IPS-20b (cell line): ENCODE results near the gene H6PD.

Experiments used
- H3K27ac ChIP-seq: one replicate; pipeline ENCODE4 v1.5.1; 2013; ENCODE audit warnings: low read length
- H3K27me3 ChIP-seq: 2 replicates; pipeline ENCODE4 v1.6.1; 2013; ENCODE audit warnings: mild to moderate bottlenecking, low read length, inconsistent platforms; ENCODE audit not compliant: insufficient read depth
- H3K36me3 ChIP-seq: 2 replicates; pipeline ENCODE4 v1.6.1; 2013; ENCODE audit warnings: low read depth, mild to moderate bottlenecking, inconsistent platforms, low read length, moderate library complexity; ENCODE audit not compliant: insufficient read depth
- H3K4me1 ChIP-seq: 2 replicates; pipeline ENCODE4 v1.6.1; 2013; ENCODE audit warnings: mild to moderate bottlenecking, control low read depth, inconsistent platforms, low read length, moderate library complexity; ENCODE audit not compliant: insufficient read depth
- H3K4me3 ChIP-seq: 2 replicates; pipeline ENCODE4 v1.5.1; 2013; ENCODE audit warnings: mild to moderate bottlenecking, low read length, inconsistent platforms
- H3K9ac ChIP-seq: 2 replicates; pipeline ENCODE4 v1.6.1; 2013; ENCODE audit warnings: low read depth, mild to moderate bottlenecking, inconsistent platforms, low read length, moderate library complexity
- H3K9me3 ChIP-seq: 2 replicates; pipeline ENCODE4 v1.6.1; 2013; ENCODE audit warnings: mild to moderate bottlenecking, low read depth, low read length, inconsistent platforms; ENCODE audit not compliant: insufficient read depth

The H6PD gene

GRCh38 chr1:9309080-9309479 is 74.5 kb downstream of the H6PD start:
- Histone ChIP-seq H3K27me3 (no peaks in the 10 kb centered on the region), H3K27ac (no peak overlapping the region), H3K9ac (no peak overlapping the region), H3K4me3 (no peak overlapping the region), H3K4me1 (no peaks in the 10 kb centered on the region), H3K36me3 (no peaks in the 10 kb centered on the region), H3K9me3 (no peaks in the 10 kb centered on the region)

- no peak overlapping the region for H3K9ac ChIP-seq
- no peak overlapping the region for H3K4me3 ChIP-seq
- no peaks in the 10 kb centered on the region for H3K27me3 ChIP-seq
- H3K27ac ChIP-seq, result no peak overlapping the region
- H3K36me3 ChIP-seq, result no peaks in the 10 kb centered on the region
- no peaks in the 10 kb centered on the region for H3K9me3 ChIP-seq
- no peaks in the 10 kb centered on the region for H3K4me1 ChIP-seq
Measured at GRCh38 chr1:9309991-9310390, 75.4 kb downstream of the H6PD start.

GRCh38 chr1:9311029-9311428 is 76.5 kb downstream of the H6PD start:
- Histone ChIP-seq H3K4me3 (no peak overlapping the region), H3K27me3 (no peaks in the 10 kb centered on the region), H3K4me1 (no peaks in the 10 kb centered on the region), H3K36me3 (no peaks in the 10 kb centered on the region), H3K9ac (no peak overlapping the region), H3K9me3 (no peaks in the 10 kb centered on the region), H3K27ac (no peak overlapping the region)

GRCh38 chr1:9311479-9311878 is 76.9 kb downstream of the H6PD start:
- no peaks in the 10 kb centered on the region for H3K36me3 ChIP-seq
- no peak overlapping the region for H3K4me3 ChIP-seq
- no peaks in the 10 kb centered on the region for H3K9me3 ChIP-seq
- H3K9ac ChIP-seq, result no peak overlapping the region
- no peak overlapping the region for H3K27ac ChIP-seq
- no peaks in the 10 kb centered on the region for H3K27me3 ChIP-seq
- no peaks in the 10 kb centered on the region for H3K4me1 ChIP-seq

- Histone ChIP-seq H3K9me3 (no peaks in the 10 kb centered on the region), H3K36me3 (no peaks in the 10 kb centered on the region), H3K4me1 (no peaks in the 10 kb centered on the region), H3K4me3 (no peak overlapping the region), H3K27me3 (no peaks in the 10 kb centered on the region), H3K27ac (no peak overlapping the region), H3K9ac (no peak overlapping the region)
Measured at GRCh38 chr1:9312168-9312720, 77.7 kb downstream of the H6PD start.

GRCh38 chr1:9313576-9313975 is 79.0 kb downstream of the H6PD start:
- no peaks in the 10 kb centered on the region for H3K36me3 ChIP-seq
- no peak overlapping the region for H3K4me3 ChIP-seq
- no peak overlapping the region for H3K9ac ChIP-seq
- no peaks in the 10 kb centered on the region for H3K4me1 ChIP-seq
- no peaks in the 10 kb centered on the region for H3K27me3 ChIP-seq
- H3K27ac ChIP-seq, result no peak overlapping the region
- H3K9me3 ChIP-seq, result no peaks in the 10 kb centered on the region

GRCh38 chr1:9314111-9314510 is 79.5 kb downstream of the H6PD start:
- Histone ChIP-seq H3K9me3 (no peaks in the 10 kb centered on the region), H3K27ac (no peak overlapping the region), H3K36me3 (no peaks in the 10 kb centered on the region), H3K27me3 (no peaks in the 10 kb centered on the region), H3K4me3 (no peak overlapping the region), H3K9ac (no peak overlapping the region), H3K4me1 (no peaks in the 10 kb centered on the region; the same call in 1 of the 2 replicates)

GRCh38 chr1:9314711-9315379 is 80.3 kb downstream of the H6PD start:
- H3K4me3 ChIP-seq, result no peak overlapping the region
- H3K9ac ChIP-seq, result no peak overlapping the region
- H3K9me3 ChIP-seq, result no peaks in the 10 kb centered on the region
- no peaks in the 10 kb centered on the region for H3K27me3 ChIP-seq
- H3K4me1 ChIP-seq, result peaks cover 6% of the 10 kb centered on the region; the same call in 1 of the 2 replicates
- H3K36me3 ChIP-seq, result no peaks in the 10 kb centered on the region
- H3K27ac ChIP-seq, result no peak overlapping the region

- no peak overlapping the region for H3K9ac ChIP-seq
- no peak overlapping the region for H3K4me3 ChIP-seq
- H3K27ac ChIP-seq, result no peak overlapping the region
- peaks cover 12% of the 10 kb centered on the region; the same call in 1 of the 2 replicates for H3K4me1 ChIP-seq
- H3K9me3 ChIP-seq, result no peaks in the 10 kb centered on the region
- no peaks in the 10 kb centered on the region for H3K27me3 ChIP-seq
- no peaks in the 10 kb centered on the region for H3K36me3 ChIP-seq
Measured at GRCh38 chr1:9315411-9316079, 81.0 kb downstream of the H6PD start.

GRCh38 chr1:9316080-9316444 is 81.5 kb downstream of the H6PD start:
- Histone ChIP-seq H3K4me1 (peaks cover 17% of the 10 kb centered on the region; the same call in 1 of the 2 replicates), H3K27ac (no peak overlapping the region), H3K4me3 (no peak overlapping the region), H3K9me3 (no peaks in the 10 kb centered on the region), H3K27me3 (no peaks in the 10 kb centered on the region), H3K9ac (no peak overlapping the region), H3K36me3 (no peaks in the 10 kb centered on the region)

- Histone ChIP-seq H3K36me3 (no peaks in the 10 kb centered on the region), H3K9ac (no peak overlapping the region), H3K27ac (no peak overlapping the region), H3K4me3 (no peak overlapping the region), H3K27me3 (no peaks in the 10 kb centered on the region), H3K9me3 (no peaks in the 10 kb centered on the region), H3K4me1 (peaks cover 22% of the 10 kb centered on the region; the same call in 1 of the 2 replicates)
Measured at GRCh38 chr1:9316512-9316911, 81.9 kb downstream of the H6PD start.

- H3K27ac ChIP-seq, result no peak overlapping the region
- H3K4me3 ChIP-seq, result no peak overlapping the region
- H3K36me3 ChIP-seq, result no peaks in the 10 kb centered on the region
- H3K4me1 ChIP-seq, result peaks cover 22% of the 10 kb centered on the region; the same call in 1 of the 2 replicates
- no peaks in the 10 kb centered on the region for H3K9me3 ChIP-seq
- H3K9ac ChIP-seq, result no peak overlapping the region
- no peaks in the 10 kb centered on the region for H3K27me3 ChIP-seq
Measured at GRCh38 chr1:9317072-9317471, 82.5 kb downstream of the H6PD start.
